ENCODE results near the gene FOXD2.
"Not testable (repeated sequence)": the region's sequence is repeated elsewhere in the genome, so short reads cannot be mapped to it uniquely, and the experiment has no call there.

Gene FOXD2

GRCh38 chr1:47452426-47452825, 14.6 kb downstream of the FOXD2 start:
- peaks cover 2% of the 10 kb centered on the region for H3K4me1 ChIP-seq (ENCODE audit: control insufficient read depth, insufficient read depth, low read depth, low read length)
- 0% methylated on average over 1 of the region's 1 CpG for WGBS
- H3K14ac ChIP-seq (ENCODE audit: low read length in 2 of 2), result no peak overlapping the region
- no peak overlapping the region for H3K4me2 ChIP-seq (ENCODE audit: low read length, poor library complexity, severe bottlenecking)
- peak overlapping the region in 1 of 2 experiments; percentile 84 for H3K23ac ChIP-seq (ENCODE audit: low read length in 2 of 2)
- H2AFZ ChIP-seq (ENCODE audit: low read depth, low read length), result no peak overlapping the region
- no peak overlapping the region for H2BK15ac ChIP-seq (ENCODE audit: low read depth, poor library complexity, severe bottlenecking)
- no peak overlapping the region for H2BK12ac ChIP-seq (ENCODE audit: low read length in 2 of 2)
- H3K79me1 ChIP-seq (replicated peaks; ENCODE audit: low read length, poor library complexity, severe bottlenecking), result no peaks in the 10 kb centered on the region
- no peak overlapping the region for H3K9ac ChIP-seq (ENCODE audit: low read length)
- no peak overlapping the region for H2BK5ac ChIP-seq (ENCODE audit: low read depth, low read length, poor library complexity, severe bottlenecking)
- H4K91ac ChIP-seq (ENCODE audit: low read length), result no peak overlapping the region
- no peak overlapping the region for H3K27ac ChIP-seq (ENCODE audit: low read length, poor library complexity, severe bottlenecking)
- DNase-seq, result no peak
- no peak overlapping the region for H4K8ac ChIP-seq (ENCODE audit: low read length)
- H2BK120ac ChIP-seq (ENCODE audit: low read depth, low read length), result no peak overlapping the region
- peaks cover 57 to 80% of the 10 kb centered on the region in 2 experiments for H3K27me3 ChIP-seq (ENCODE audit: control insufficient read depth in 1 of 2, insufficient read depth in 1 of 2, low read length in 2 of 2)
- no peak overlapping the region for H2AK5ac ChIP-seq (ENCODE audit: low read length, severe bottlenecking)
- no peak overlapping the region for H3K18ac ChIP-seq (ENCODE audit: low read depth in 1 of 2, low read length in 2 of 2)
- H3K4ac ChIP-seq (ENCODE audit: low read depth in 1 of 2, low read length in 2 of 2), result no peak overlapping the region
- no peaks in the 10 kb centered on the region for H3K36me3 ChIP-seq (ENCODE audit: control insufficient read depth in 1 of 2, insufficient read depth in 2 of 2, low read depth in 1 of 2, low read length in 2 of 2)
- no peak overlapping the region for H3K4me3 ChIP-seq (ENCODE audit: insufficient read depth in 1 of 2, low read depth in 1 of 2, low read length in 2 of 2)
- no peaks in the 10 kb centered on the region for H3K9me3 ChIP-seq (ENCODE audit: control insufficient read depth, low read length)

- not testable (repeated sequence) for H2BK12ac ChIP-seq (ENCODE audit: low read length in 2 of 2); H3K27ac ChIP-seq (ENCODE audit: low read length, poor library complexity, severe bottlenecking); H3K9me3 ChIP-seq (ENCODE audit: control insufficient read depth, low read length); H3K4me1 ChIP-seq (ENCODE audit: control insufficient read depth, insufficient read depth, low read depth, low read length); H3K79me1 ChIP-seq (replicated peaks; ENCODE audit: low read length, poor library complexity, severe bottlenecking); H2BK15ac ChIP-seq (ENCODE audit: low read depth, poor library complexity, severe bottlenecking); H3K14ac ChIP-seq (ENCODE audit: low read length in 2 of 2); H3K4ac ChIP-seq (ENCODE audit: low read depth in 1 of 2, low read length in 2 of 2); H2AFZ ChIP-seq (ENCODE audit: low read depth, low read length); H3K36me3 ChIP-seq (ENCODE audit: control insufficient read depth in 1 of 2, insufficient read depth in 2 of 2, low read depth in 1 of 2, low read length in 2 of 2); H2BK5ac ChIP-seq (ENCODE audit: low read depth, low read length, poor library complexity, severe bottlenecking); H4K8ac ChIP-seq (ENCODE audit: low read length); H4K91ac ChIP-seq (ENCODE audit: low read length); H3K18ac ChIP-seq (ENCODE audit: low read depth in 1 of 2, low read length in 2 of 2); DNase-seq; H3K23ac ChIP-seq (ENCODE audit: low read length in 2 of 2); H3K9ac ChIP-seq (ENCODE audit: low read length); H3K4me3 ChIP-seq (ENCODE audit: insufficient read depth in 1 of 2, low read depth in 1 of 2, low read length in 2 of 2); H3K4me2 ChIP-seq (ENCODE audit: low read length, poor library complexity, severe bottlenecking); H2AK5ac ChIP-seq (ENCODE audit: low read length, severe bottlenecking); H2BK120ac ChIP-seq (ENCODE audit: low read depth, low read length)
- H3K27me3 ChIP-seq (ENCODE audit: control insufficient read depth in 1 of 2, insufficient read depth in 1 of 2, low read length in 2 of 2), result peaks cover 53 to 76% of the 10 kb centered on the region in 2 experiments
- 65% methylated on average over 2 of the region's 2 CpGs for WGBS
These were observed 16.1 kb downstream of the FOXD2 start for GRCh38 chr1:47453910-47454309.

- Histone ChIP-seq H3K9me3 (ENCODE audit: control insufficient read depth, low read length) (no peaks in the 10 kb centered on the region), H3K23ac (ENCODE audit: low read length in 2 of 2) (no peak overlapping the region), H3K4me2 (ENCODE audit: low read length, poor library complexity, severe bottlenecking) (no peak overlapping the region), H2AFZ (ENCODE audit: low read depth, low read length) (no peak overlapping the region), H3K36me3 (ENCODE audit: control insufficient read depth in 1 of 2, insufficient read depth in 2 of 2, low read depth in 1 of 2, low read length in 2 of 2) (no peaks in the 10 kb centered on the region), H2BK5ac (ENCODE audit: low read depth, low read length, poor library complexity, severe bottlenecking) (no peak overlapping the region), H3K4me3 (ENCODE audit: insufficient read depth in 1 of 2, low read depth in 1 of 2, low read length in 2 of 2) (no peak overlapping the region), H3K18ac (ENCODE audit: low read depth in 1 of 2, low read length in 2 of 2) (no peak overlapping the region), H4K8ac (ENCODE audit: low read length) (no peak overlapping the region), H2BK120ac (ENCODE audit: low read depth, low read length) (no peak overlapping the region), H2BK15ac (ENCODE audit: low read depth, poor library complexity, severe bottlenecking) (no peak overlapping the region), H3K79me1 (replicated peaks; ENCODE audit: low read length, poor library complexity, severe bottlenecking) (no peaks in the 10 kb centered on the region), H3K4ac (ENCODE audit: low read depth in 1 of 2, low read length in 2 of 2) (no peak overlapping the region), H3K14ac (ENCODE audit: low read length in 2 of 2) (no peak overlapping the region), H2AK5ac (ENCODE audit: low read length, severe bottlenecking) (no peak overlapping the region), H3K9ac (ENCODE audit: low read length) (no peak overlapping the region), H3K4me1 (ENCODE audit: control insufficient read depth, insufficient read depth, low read depth, low read length) (no peaks in the 10 kb centered on the region), H3K27ac (ENCODE audit: low read length, poor library complexity, severe bottlenecking) (no peak overlapping the region), H2BK12ac (ENCODE audit: low read length in 2 of 2) (no peak overlapping the region), H3K27me3 (ENCODE audit: control insufficient read depth in 1 of 2, insufficient read depth in 1 of 2, low read length in 2 of 2) (peaks cover 44 to 76% of the 10 kb centered on the region in 2 experiments), H4K91ac (ENCODE audit: low read length) (no peak overlapping the region)
- 86% methylated on average over 1 of the region's 4 CpGs for WGBS
- DNase-seq, result no peak
These were observed 18.4 kb downstream of the FOXD2 start for GRCh38 chr1:47456250-47456649.

- not testable (repeated sequence) for H2BK5ac ChIP-seq (ENCODE audit: low read depth, low read length, poor library complexity, severe bottlenecking); H2BK120ac ChIP-seq (ENCODE audit: low read depth, low read length); DNase-seq; H2AFZ ChIP-seq (ENCODE audit: low read depth, low read length); H3K27ac ChIP-seq (ENCODE audit: low read length, poor library complexity, severe bottlenecking); H3K79me1 ChIP-seq (replicated peaks; ENCODE audit: low read length, poor library complexity, severe bottlenecking); H3K4me3 ChIP-seq (ENCODE audit: insufficient read depth in 1 of 2, low read depth in 1 of 2, low read length in 2 of 2); H2BK12ac ChIP-seq (ENCODE audit: low read length in 2 of 2); H4K91ac ChIP-seq (ENCODE audit: low read length); H3K9ac ChIP-seq (ENCODE audit: low read length); H2BK15ac ChIP-seq (ENCODE audit: low read depth, poor library complexity, severe bottlenecking); H3K23ac ChIP-seq (ENCODE audit: low read length in 2 of 2); H3K36me3 ChIP-seq (ENCODE audit: control insufficient read depth in 1 of 2, insufficient read depth in 2 of 2, low read depth in 1 of 2, low read length in 2 of 2); H3K9me3 ChIP-seq (ENCODE audit: control insufficient read depth, low read length); H3K18ac ChIP-seq (ENCODE audit: low read depth in 1 of 2, low read length in 2 of 2); H4K8ac ChIP-seq (ENCODE audit: low read length); H3K4me1 ChIP-seq (ENCODE audit: control insufficient read depth, insufficient read depth, low read depth, low read length); H3K4ac ChIP-seq (ENCODE audit: low read depth in 1 of 2, low read length in 2 of 2); H3K14ac ChIP-seq (ENCODE audit: low read length in 2 of 2); H2AK5ac ChIP-seq (ENCODE audit: low read length, severe bottlenecking); H3K4me2 ChIP-seq (ENCODE audit: low read length, poor library complexity, severe bottlenecking)
- 89% methylated on average over 16 of the region's 16 CpGs for WGBS
- peaks cover 35 to 76% of the 10 kb centered on the region in 2 experiments for H3K27me3 ChIP-seq (ENCODE audit: control insufficient read depth in 1 of 2, insufficient read depth in 1 of 2, low read length in 2 of 2)
These were observed 19.7 kb downstream of the FOXD2 start for GRCh38 chr1:47457547-47457946.
